ENCODE data around the gene SKIC8. TPM values are rescaled to one million over a fixed set of nuclear protein-coding genes. Genes with fewer than 3 reads are reported as not detected.

The SKIC8 gene
- total and polyA plus RNA-seq, 9 donors: 50.2 to 65.0 (median 54.9) TPM

- H3K27ac ChIP-seq (ENCODE audit: low read length): peak overlapping the region; percentile 80
- 76% methylated on average over 16 of the region's 19 CpGs for WGBS (ENCODE audit: insufficient coverage)
- DNase-seq: no peak
- H3K27me3 ChIP-seq (ENCODE audit: control insufficient read depth, insufficient read depth, low read length): no peaks in the 10 kb centered on the region
- H3K4me3 ChIP-seq (ENCODE audit: low read length): no peak overlapping the region
- H3K4me1 ChIP-seq (ENCODE audit: control insufficient read depth, insufficient read depth, low read length): peaks cover 24% of the 10 kb centered on the region
- H3K36me3 ChIP-seq (ENCODE audit: control insufficient read depth, insufficient read depth, low read length): no peaks in the 10 kb centered on the region
- H3K9me3 ChIP-seq (replicated peaks; ENCODE audit: control insufficient read depth, low read depth, low read length): no peaks in the 10 kb centered on the region
Observed at GRCh38 chr15:78322724-78323521, 23.5 kb upstream of the SKIC8 start.

DNA sequence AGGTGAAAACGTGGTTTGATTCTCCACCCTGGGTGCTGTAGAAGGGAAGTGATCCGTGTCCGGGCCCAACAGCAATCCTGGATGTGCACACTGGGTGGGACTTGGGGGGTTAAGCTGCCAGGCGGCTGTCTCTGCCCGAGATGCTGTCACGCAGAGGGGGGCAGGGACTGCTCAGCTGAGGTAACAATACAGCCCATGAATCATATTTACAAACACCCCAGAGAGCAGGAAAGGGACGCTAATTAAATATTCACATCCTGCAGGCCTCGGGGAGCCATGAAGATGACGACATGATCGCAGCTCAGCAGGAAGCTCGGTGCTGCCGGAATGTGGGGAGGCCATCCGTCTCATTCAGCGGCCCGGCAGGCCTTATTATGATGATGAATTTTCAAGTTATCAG is 22.8 kb upstream of the SKIC8 start:
- 48% methylated on average over 2 of the region's 15 CpGs for WGBS (ENCODE audit: insufficient coverage)
- peak; percentile 72 for DNase-seq
- H3K4me1 ChIP-seq (ENCODE audit: control insufficient read depth, insufficient read depth, low read length): peaks cover 24% of the 10 kb centered on the region
- peak overlapping the region; percentile 80 for H3K27ac ChIP-seq (ENCODE audit: low read length)
- H3K9me3 ChIP-seq (replicated peaks; ENCODE audit: control insufficient read depth, low read depth, low read length): no peaks in the 10 kb centered on the region
- no peak overlapping the region for H3K4me3 ChIP-seq (ENCODE audit: low read length)
- H3K36me3 ChIP-seq (ENCODE audit: control insufficient read depth, insufficient read depth, low read length): no peaks in the 10 kb centered on the region
- no peaks in the 10 kb centered on the region for H3K27me3 ChIP-seq (ENCODE audit: control insufficient read depth, insufficient read depth, low read length)

- Histone ChIP-seq H3K27me3 (ENCODE audit: control insufficient read depth, insufficient read depth, low read length) (no peaks in the 10 kb centered on the region), H3K4me1 (ENCODE audit: control insufficient read depth, insufficient read depth, low read length) (peaks cover 24% of the 10 kb centered on the region), H3K36me3 (ENCODE audit: control insufficient read depth, insufficient read depth, low read length) (no peaks in the 10 kb centered on the region), H3K27ac (ENCODE audit: low read length) (peak overlapping the region; percentile 80), H3K4me3 (ENCODE audit: low read length) (no peak overlapping the region), H3K9me3 (replicated peaks; ENCODE audit: control insufficient read depth, low read depth, low read length) (no peaks in the 10 kb centered on the region)
- WGBS (ENCODE audit: insufficient coverage): 60% methylated on average over 3 of the region's 4 CpGs
- no peak for DNase-seq
Observed at GRCh38 chr15:78321786-78322185, 22.4 kb upstream of the SKIC8 start.

- H3K27me3 ChIP-seq (ENCODE audit: control insufficient read depth, insufficient read depth, low read length): no peaks in the 10 kb centered on the region
- H3K27ac ChIP-seq (ENCODE audit: low read length): no peak overlapping the region
- no peak for DNase-seq
- 72% methylated on average over 13 of the region's 17 CpGs for WGBS (ENCODE audit: insufficient coverage)
- peaks cover 24% of the 10 kb centered on the region for H3K4me1 ChIP-seq (ENCODE audit: control insufficient read depth, insufficient read depth, low read length)
- H3K4me3 ChIP-seq (ENCODE audit: low read length): no peak overlapping the region
- H3K36me3 ChIP-seq (ENCODE audit: control insufficient read depth, insufficient read depth, low read length): no peaks in the 10 kb centered on the region
- no peaks in the 10 kb centered on the region for H3K9me3 ChIP-seq (replicated peaks; ENCODE audit: control insufficient read depth, low read depth, low read length)
Observed at GRCh38 chr15:78321041-78321570, 21.7 kb upstream of the SKIC8 start.

- no peaks in the 10 kb centered on the region for H3K27me3 ChIP-seq (ENCODE audit: control insufficient read depth, insufficient read depth, low read length)
- WGBS (ENCODE audit: insufficient coverage): 80% methylated on average over 1 of the region's 5 CpGs
- no peak for DNase-seq
- no peak overlapping the region for H3K4me3 ChIP-seq (ENCODE audit: low read length)
- H3K36me3 ChIP-seq (ENCODE audit: control insufficient read depth, insufficient read depth, low read length): no peaks in the 10 kb centered on the region
- no peaks in the 10 kb centered on the region for H3K9me3 ChIP-seq (replicated peaks; ENCODE audit: control insufficient read depth, low read depth, low read length)
- H3K4me1 ChIP-seq (ENCODE audit: control insufficient read depth, insufficient read depth, low read length): peaks cover 24% of the 10 kb centered on the region
- no peak overlapping the region for H3K27ac ChIP-seq (ENCODE audit: low read length)
Observed at GRCh38 chr15:78320183-78320582, 20.8 kb upstream of the SKIC8 start.

GRCh38 chr15:78319588-78319987 is 20.2 kb upstream of the SKIC8 start:
- no peak for DNase-seq
- H3K27me3 ChIP-seq (ENCODE audit: control insufficient read depth, insufficient read depth, low read length): no peaks in the 10 kb centered on the region
- H3K36me3 ChIP-seq (ENCODE audit: control insufficient read depth, insufficient read depth, low read length): no peaks in the 10 kb centered on the region
- 71% methylated on average over 6 of the region's 10 CpGs for WGBS (ENCODE audit: insufficient coverage)
- no peaks in the 10 kb centered on the region for H3K9me3 ChIP-seq (replicated peaks; ENCODE audit: control insufficient read depth, low read depth, low read length)
- H3K27ac ChIP-seq (ENCODE audit: low read length): no peak overlapping the region
- H3K4me3 ChIP-seq (ENCODE audit: low read length): no peak overlapping the region
- H3K4me1 ChIP-seq (ENCODE audit: control insufficient read depth, insufficient read depth, low read length): peaks cover 24% of the 10 kb centered on the region

GRCh38 chr15:78317145-78317836 is 17.9 kb upstream of the SKIC8 start:
- Histone ChIP-seq H3K36me3 (ENCODE audit: control insufficient read depth, insufficient read depth, low read length) (no peaks in the 10 kb centered on the region), H3K27ac (ENCODE audit: low read length) (no peak overlapping the region), H3K4me1 (ENCODE audit: control insufficient read depth, insufficient read depth, low read length) (peaks cover 14% of the 10 kb centered on the region), H3K9me3 (replicated peaks; ENCODE audit: control insufficient read depth, low read depth, low read length) (no peaks in the 10 kb centered on the region), H3K27me3 (ENCODE audit: control insufficient read depth, insufficient read depth, low read length) (no peaks in the 10 kb centered on the region), H3K4me3 (ENCODE audit: low read length) (no peak overlapping the region)
- WGBS (ENCODE audit: insufficient coverage): 88% methylated on average over 8 of the region's 8 CpGs
- no peak for DNase-seq

GRCh38 chr15:78316283-78317083 is 17.1 kb upstream of the SKIC8 start:
- no peak for DNase-seq
- H3K36me3 ChIP-seq (ENCODE audit: control insufficient read depth, insufficient read depth, low read length): no peaks in the 10 kb centered on the region
- 72% methylated on average over 6 of the region's 17 CpGs for WGBS (ENCODE audit: insufficient coverage)
- no peak overlapping the region for H3K4me3 ChIP-seq (ENCODE audit: low read length)
- no peaks in the 10 kb centered on the region for H3K27me3 ChIP-seq (ENCODE audit: control insufficient read depth, insufficient read depth, low read length)
- peaks cover 6% of the 10 kb centered on the region for H3K4me1 ChIP-seq (ENCODE audit: control insufficient read depth, insufficient read depth, low read length)
- H3K9me3 ChIP-seq (replicated peaks; ENCODE audit: control insufficient read depth, low read depth, low read length): no peaks in the 10 kb centered on the region
- H3K27ac ChIP-seq (ENCODE audit: low read length): no peak overlapping the region

DNA sequence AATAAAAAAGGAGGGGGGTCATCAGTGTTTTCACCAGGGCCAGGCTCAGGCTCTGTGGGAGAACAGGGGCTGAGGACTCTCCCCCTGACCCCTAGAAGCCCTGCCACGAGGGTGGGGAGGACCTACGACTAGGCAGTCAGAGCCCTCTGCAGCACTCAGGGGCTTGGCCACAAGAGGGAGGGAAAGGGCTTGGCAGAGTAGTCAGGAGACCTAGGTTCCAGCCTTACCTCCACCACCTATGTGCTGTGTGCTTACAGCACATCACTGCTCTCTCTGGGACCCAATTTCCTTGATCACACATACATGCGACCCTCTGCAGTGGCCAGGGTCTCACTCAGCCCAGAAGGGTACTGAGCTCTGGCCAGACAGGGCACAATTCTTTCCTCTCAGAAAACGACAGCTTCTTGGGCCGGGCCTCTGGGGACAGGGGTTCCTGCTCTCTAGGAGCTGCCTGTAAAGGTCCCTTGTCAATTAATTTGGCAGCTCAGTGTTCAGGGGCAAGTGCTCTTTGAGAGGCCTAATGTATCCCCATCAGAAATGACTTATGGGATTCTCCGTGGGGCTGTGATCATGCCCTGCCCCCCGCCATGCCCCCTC is 16.4 kb upstream of the SKIC8 start:
- Histone ChIP-seq H3K27ac (ENCODE audit: low read length) (no peak overlapping the region), H3K4me3 (ENCODE audit: low read length) (no peak overlapping the region), H3K4me1 (ENCODE audit: control insufficient read depth, insufficient read depth, low read length) (no peaks in the 10 kb centered on the region), H3K27me3 (ENCODE audit: control insufficient read depth, insufficient read depth, low read length) (no peaks in the 10 kb centered on the region), H3K36me3 (ENCODE audit: control insufficient read depth, insufficient read depth, low read length) (no peaks in the 10 kb centered on the region), H3K9me3 (replicated peaks; ENCODE audit: control insufficient read depth, low read depth, low read length) (no peaks in the 10 kb centered on the region)
- WGBS (ENCODE audit: insufficient coverage): 81% methylated on average over 4 of the region's 7 CpGs
- DNase-seq: no peak
